GM12892 (cell line): ENCODE measurements around the gene IL17RD.

Experiments used
- POLR2A ChIP-seq: IDR thresholded peaks from 2 replicates; pipeline ENCODE4 v1.6.1; 2011; ENCODE audit warnings: low read depth, low read length, control low read depth
- POLR2AphosphoS5 ChIP-seq: IDR thresholded peaks from 2 replicates; pipeline ENCODE4 v1.6.1; 2011; ENCODE audit warnings: low read depth, low read length, control low read depth

DNA sequence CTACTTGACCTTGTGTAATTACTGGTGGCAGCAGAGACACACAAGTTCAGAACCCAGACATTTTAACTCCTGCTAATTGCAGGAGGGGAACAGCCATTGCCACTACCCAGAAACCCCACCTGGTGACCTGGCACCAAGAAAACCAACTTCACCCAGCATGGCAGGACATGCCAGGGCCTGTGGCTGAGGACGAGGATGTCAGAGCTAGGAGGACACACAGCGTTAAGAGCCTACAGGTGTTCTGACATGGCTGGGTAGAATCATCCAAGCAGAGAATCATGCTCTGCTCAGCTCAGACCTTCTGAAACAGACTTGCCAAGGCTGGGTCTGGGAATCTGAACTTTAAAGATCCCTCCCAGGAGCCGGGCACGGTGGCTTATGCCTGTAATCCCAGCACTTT, 116.4 kb downstream of the IL17RD start:
- TF ChIP-seq POLR2A (no peak), POLR2AphosphoS5 (no peak)
